ENCODE data around the gene OSTN. TPM values are rescaled to one million over a fixed set of nuclear protein-coding genes. Genes with fewer than 3 reads are reported as not detected.
"Not testable (repeated sequence)": the region's sequence is repeated elsewhere in the genome, so short reads cannot be mapped to it uniquely, and the experiment has no call there.

OSTN gene
- total RNA-seq, 1 donor from 2014 or later, result not detected

DNA sequence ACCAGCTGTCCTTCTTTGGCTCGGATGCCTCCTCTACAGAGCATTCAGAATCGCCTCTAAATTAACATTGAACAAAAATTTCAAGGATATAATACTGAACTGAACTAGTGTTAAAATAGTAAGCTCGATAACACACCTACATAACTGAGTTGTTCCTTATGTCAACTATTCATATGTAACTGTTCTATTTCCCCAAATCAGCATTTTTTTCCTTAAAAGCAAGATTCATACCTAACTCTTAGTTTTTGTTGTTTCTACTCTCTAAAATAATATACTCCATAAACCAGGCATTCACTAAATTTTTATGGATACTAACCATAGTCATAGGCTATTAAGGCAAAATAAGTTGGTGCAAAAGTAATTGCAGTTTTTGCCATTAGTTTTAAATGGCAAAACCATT lies 32.7 kb upstream of the OSTN start:
- ATAC-seq (no peak), DNase-seq (no peak)
- intact Hi-C loops (cut with DNase I), result no loop called here

DNA sequence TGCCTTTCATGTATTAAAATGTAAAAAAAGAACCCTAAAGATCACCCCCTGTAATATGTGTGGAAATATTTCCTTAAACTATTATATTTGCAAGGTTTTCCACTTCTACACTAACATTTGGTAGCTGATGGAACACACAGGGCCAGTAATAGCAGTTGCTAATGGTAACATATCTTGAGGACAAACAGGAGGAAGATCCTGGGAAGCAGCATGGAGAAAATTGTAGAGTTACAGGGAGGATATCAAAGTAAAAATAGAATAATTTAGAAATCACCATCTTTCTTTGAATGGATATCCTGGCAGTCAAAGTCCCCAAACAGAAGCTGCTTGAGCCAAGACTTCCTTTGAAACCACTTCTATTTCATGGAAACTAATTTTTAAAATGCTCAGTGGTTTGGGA lies 29.5 kb upstream of the OSTN start:
- intact Hi-C loops (cut with DNase I), result no loop called here
- Histone ChIP-seq H3K9me3 (no peaks in the 10 kb centered on the region), H3K27ac (no peak overlapping the region), H3K36me3 (no peaks in the 10 kb centered on the region), H3K4me3 (no peak overlapping the region), H3K27me3 (no peaks in the 10 kb centered on the region), H3K4me1 (no peaks in the 10 kb centered on the region)
- ATAC-seq (no peak), DNase-seq (no peak)
- TF ChIP-seq, protein P1, sequence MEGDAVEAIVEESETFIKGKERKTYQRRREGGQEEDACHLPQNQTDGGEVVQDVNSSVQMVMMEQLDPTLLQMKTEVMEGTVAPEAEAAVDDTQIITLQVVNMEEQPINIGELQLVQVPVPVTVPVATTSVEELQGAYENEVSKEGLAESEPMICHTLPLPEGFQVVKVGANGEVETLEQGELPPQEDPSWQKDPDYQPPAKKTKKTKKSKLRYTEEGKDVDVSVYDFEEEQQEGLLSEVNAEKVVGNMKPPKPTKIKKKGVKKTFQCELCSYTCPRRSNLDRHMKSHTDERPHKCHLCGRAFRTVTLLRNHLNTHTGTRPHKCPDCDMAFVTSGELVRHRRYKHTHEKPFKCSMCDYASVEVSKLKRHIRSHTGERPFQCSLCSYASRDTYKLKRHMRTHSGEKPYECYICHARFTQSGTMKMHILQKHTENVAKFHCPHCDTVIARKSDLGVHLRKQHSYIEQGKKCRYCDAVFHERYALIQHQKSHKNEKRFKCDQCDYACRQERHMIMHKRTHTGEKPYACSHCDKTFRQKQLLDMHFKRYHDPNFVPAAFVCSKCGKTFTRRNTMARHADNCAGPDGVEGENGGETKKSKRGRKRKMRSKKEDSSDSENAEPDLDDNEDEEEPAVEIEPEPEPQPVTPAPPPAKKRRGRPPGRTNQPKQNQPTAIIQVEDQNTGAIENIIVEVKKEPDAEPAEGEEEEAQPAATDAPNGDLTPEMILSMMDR (IDR thresholded peaks at IDR 0.05), result no peak

More for the DNA sequence above, 32.7 kb upstream of the OSTN start:
- H3K4me1 ChIP-seq, result no peaks in the 10 kb centered on the region
- TF ChIP-seq, protein P1 (IDR thresholded peaks at IDR 0.05), result no peak
- H3K27me3 ChIP-seq, result no peaks in the 10 kb centered on the region
- H3K4me3 ChIP-seq, result no peak overlapping the region
- no peak overlapping the region for H3K27ac ChIP-seq
- H3K9me3 ChIP-seq, result no peaks in the 10 kb centered on the region
- H3K36me3 ChIP-seq, result no peaks in the 10 kb centered on the region

DNA sequence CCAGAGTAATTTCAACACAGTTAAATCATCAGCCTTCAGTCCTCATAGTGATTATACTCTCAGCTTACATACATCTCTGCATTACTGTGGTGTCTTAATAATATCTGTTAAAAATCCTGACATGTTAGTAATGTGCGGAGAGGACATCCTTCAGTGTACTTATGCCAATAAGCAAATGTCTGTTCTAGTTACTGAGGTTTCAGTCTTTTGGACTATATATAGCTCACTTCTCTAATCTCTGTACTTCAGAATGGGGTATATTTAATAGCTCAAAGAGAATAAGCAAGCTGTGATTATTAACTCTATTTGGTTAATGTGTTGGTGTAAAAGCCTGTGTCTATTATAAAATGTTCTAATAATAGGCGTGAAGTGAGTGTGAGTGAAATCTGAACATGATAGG lies 28.9 kb upstream of the OSTN start:
- intact Hi-C loops (cut with DNase I), result no loop called here
- TF ChIP-seq, protein P1 (IDR thresholded peaks at IDR 0.05), result no peak

DNA sequence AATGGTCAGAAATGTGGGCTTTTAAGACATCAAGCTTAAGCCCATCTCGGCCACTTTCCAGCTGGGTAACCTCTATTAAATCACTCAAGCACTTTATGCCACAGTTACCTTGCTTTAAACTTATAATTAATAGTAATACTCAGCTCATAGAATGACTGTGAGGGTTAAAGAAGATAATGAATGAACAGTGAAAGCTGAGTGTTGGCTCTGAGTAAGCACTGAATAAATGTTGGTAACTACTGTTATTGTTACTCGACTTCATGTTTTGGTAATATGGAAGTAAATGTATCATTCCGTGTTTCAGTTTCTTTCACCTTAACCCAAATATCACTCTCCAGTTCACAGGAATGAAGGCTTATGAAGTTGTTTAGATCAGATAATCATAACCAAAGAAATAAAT lies 23.9 kb upstream of the OSTN start:
- DNase-seq, result no peak

More for the DNA sequence above, 28.9 kb upstream of the OSTN start:
- no peaks in the 10 kb centered on the region for H3K27me3 ChIP-seq
- no peak overlapping the region for H3K4me3 ChIP-seq
- H3K36me3 ChIP-seq, result no peaks in the 10 kb centered on the region
- DNase-seq, result no peak
- no peak for ATAC-seq
- H3K9me3 ChIP-seq, result no peaks in the 10 kb centered on the region
- H3K27ac ChIP-seq, result no peak overlapping the region
- no peaks in the 10 kb centered on the region for H3K4me1 ChIP-seq

DNA sequence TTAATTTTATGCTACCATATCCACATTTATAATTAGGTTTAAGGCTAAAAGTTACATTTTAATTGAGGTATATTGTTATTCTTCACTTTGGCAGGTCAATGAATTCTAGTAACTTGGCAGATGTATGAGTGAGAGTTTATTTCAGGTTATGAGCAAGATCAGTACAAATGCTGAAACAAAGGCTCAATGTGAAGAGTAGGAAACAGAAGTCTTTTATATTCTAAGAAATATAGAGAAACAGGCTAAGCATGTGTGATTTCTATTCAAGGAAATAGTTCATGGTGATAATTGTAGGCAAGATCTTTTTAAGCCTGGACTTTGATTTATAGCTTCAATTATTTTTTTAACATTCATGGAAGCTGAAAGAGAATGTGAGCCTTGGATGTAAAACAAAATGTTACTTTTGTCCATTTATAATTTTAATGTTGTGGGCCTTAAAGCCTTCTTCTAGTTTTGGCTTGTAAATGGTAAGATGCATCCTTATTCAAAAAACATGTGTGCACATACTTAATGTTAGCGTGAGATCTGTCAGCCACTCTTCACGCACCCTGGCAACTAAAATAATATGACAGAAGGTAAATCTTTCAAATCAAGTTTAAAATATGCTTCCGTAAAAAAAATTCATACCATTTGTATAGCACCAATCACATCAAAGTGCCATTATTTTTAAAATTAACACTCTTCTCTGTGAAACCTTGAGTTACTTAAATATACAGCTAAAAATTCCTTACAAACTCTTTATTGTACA lies 22.8 kb upstream of the OSTN start:
- H3K27me3 ChIP-seq, result no peaks in the 10 kb centered on the region
- TF ChIP-seq, protein P1 (IDR thresholded peaks at IDR 0.05), result no peak
- intact Hi-C loops (cut with DNase I), result no loop called here
- no peaks in the 10 kb centered on the region for H3K4me1 ChIP-seq
- no peak overlapping the region for H3K27ac ChIP-seq
- no peaks in the 10 kb centered on the region for H3K9me3 ChIP-seq
- H3K36me3 ChIP-seq, result no peaks in the 10 kb centered on the region
- DNase-seq (no peak), ATAC-seq (no peak)
- H3K4me3 ChIP-seq, result no peak overlapping the region

More for the DNA sequence above, 23.9 kb upstream of the OSTN start:
- H3K27ac ChIP-seq, result no peak overlapping the region
- no peak for ATAC-seq
- no peak overlapping the region for H3K4me3 ChIP-seq
- no peaks in the 10 kb centered on the region for H3K36me3 ChIP-seq
- TF ChIP-seq, protein P1 (IDR thresholded peaks at IDR 0.05), result no peak
- no peaks in the 10 kb centered on the region for H3K9me3 ChIP-seq
- intact Hi-C loops (cut with DNase I), result no loop called here
- no peaks in the 10 kb centered on the region for H3K4me1 ChIP-seq
- no peaks in the 10 kb centered on the region for H3K27me3 ChIP-seq

DNA sequence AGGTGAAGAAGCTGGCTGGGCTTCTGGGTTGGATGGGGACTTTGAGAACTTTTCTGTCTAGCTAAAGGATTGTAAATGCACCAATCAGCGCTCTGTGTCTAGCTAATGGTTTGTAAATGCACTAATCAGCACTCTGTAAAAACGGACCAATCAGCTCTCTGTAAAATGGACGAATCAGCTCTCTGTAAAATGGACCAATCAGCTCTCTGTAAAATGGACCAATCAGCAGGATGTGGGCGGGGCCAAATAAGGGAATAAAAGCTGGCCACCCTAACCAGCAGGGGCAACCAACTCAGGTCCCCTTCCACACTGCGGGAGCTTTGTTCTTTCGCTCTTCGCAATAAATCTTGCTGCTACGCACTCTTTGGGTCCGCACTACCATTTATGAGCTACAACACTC lies 13.7 kb upstream of the OSTN start:
- H3K4me3 ChIP-seq; ATAC-seq; DNase-seq; H3K9me3 ChIP-seq; intact Hi-C loops (cut with DNase I); H3K27ac ChIP-seq; H3K36me3 ChIP-seq; H3K27me3 ChIP-seq; H3K4me1 ChIP-seq: not testable (repeated sequence)

DNA sequence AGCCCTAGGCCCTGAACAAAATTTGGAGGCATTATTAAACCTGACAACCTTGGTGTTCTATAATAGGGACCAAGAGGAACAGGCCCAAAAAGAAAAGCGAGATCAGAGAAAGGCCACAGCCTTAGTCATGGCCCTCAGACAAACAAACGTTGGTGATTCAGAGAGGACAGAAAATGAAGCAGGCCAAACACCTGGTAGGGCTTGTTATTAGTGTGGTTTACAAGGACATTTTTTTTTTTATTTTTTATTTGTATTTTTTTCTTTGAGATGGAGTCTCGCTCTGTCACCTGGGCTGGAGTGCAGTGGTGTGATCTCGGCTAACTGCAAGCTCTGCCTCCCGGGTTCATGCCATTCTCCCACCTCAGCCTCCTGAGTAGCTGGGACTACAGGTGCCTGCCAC lies 10.8 kb upstream of the OSTN start:
- ATAC-seq; H3K27me3 ChIP-seq; H3K36me3 ChIP-seq; H3K9me3 ChIP-seq; H3K4me3 ChIP-seq; H3K4me1 ChIP-seq; H3K27ac ChIP-seq; intact Hi-C loops (cut with DNase I); DNase-seq: not testable (repeated sequence)

DNA sequence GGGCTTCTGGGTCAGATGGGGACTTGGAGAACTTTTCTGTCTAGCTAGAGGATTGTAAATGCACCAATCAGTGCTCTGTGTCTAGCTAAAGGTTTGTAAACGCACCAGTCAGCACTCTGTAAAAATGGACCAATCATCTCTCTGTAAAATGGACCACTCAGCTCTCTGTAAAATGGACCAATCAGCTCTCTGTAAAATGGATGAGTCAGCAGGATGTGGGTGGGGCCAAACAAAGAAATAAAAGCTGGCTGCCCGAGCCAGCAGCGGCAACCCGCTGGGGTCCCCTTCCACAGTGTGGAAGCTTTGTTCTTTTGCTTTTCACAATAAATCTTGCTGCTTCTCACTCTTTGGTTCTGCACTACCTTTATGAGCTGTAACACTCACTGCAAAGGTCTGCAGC lies 6.8 kb upstream of the OSTN start:
- H3K27ac ChIP-seq; H3K9me3 ChIP-seq; ATAC-seq; H3K4me1 ChIP-seq; DNase-seq; intact Hi-C loops (cut with DNase I); H3K4me3 ChIP-seq; H3K27me3 ChIP-seq; H3K36me3 ChIP-seq: not testable (repeated sequence)

Measured in upper lobe of right lung (tissue), 1 donor.